ENCODE results near the gene HECTD4.

Gene HECTD4, protein sequence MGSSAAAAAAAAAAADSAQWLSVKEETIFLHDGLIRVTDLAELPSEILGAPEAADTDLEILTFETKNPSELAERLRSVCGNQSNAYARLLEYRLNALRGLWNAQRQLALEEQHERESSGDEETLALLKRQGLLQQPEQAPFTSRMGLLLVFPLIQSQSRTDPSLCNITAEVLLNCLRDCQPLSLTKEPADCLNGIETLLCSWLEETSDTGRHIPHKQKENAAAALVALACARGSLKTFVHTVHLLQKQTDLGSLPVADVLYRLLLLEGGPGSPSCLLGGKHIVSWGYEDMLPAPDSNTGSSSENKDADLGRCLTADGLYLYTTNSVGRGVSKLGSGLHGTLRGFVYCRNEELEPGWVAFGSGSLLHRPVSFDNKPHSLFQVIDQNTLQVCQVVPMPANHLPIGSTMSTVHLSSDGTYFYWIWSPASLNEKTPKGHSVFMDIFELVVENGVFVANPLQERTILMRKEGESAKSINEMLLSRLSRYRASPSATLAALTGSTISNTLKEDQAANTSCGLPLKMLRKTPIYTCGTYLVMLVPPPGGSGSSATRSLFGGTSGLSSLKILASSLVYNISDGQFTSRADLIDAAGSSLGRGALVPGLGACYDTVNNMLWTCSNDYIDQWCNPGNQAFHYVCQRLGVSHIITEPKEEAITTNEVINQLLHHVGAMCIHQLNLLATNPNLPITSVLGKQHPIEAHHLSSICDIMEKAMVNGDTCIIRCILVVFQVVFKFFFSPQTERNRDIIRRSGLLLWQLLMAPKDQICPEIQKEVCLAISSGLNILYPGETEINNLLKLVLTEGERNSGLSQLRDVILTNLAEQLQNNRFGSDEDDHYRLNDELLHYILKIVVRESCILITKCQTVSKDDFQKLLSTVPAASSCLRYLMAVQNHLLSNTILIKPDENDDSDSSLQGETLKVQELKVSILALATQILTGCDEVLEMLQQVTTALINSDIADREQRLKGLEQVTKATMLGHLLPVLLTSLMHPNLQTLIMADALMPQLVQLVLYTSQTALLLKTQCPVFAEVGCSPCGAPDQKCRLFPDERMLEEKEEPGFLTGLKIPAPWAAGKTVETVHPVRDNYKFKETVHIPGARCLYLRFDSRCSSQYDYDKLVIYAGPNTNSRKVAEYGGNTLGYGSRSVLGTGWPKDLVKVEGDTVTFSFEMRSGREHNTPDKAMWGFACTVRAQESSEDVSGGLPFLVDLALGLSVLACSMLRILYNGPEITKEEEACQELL (N-terminal part only)

DNA sequence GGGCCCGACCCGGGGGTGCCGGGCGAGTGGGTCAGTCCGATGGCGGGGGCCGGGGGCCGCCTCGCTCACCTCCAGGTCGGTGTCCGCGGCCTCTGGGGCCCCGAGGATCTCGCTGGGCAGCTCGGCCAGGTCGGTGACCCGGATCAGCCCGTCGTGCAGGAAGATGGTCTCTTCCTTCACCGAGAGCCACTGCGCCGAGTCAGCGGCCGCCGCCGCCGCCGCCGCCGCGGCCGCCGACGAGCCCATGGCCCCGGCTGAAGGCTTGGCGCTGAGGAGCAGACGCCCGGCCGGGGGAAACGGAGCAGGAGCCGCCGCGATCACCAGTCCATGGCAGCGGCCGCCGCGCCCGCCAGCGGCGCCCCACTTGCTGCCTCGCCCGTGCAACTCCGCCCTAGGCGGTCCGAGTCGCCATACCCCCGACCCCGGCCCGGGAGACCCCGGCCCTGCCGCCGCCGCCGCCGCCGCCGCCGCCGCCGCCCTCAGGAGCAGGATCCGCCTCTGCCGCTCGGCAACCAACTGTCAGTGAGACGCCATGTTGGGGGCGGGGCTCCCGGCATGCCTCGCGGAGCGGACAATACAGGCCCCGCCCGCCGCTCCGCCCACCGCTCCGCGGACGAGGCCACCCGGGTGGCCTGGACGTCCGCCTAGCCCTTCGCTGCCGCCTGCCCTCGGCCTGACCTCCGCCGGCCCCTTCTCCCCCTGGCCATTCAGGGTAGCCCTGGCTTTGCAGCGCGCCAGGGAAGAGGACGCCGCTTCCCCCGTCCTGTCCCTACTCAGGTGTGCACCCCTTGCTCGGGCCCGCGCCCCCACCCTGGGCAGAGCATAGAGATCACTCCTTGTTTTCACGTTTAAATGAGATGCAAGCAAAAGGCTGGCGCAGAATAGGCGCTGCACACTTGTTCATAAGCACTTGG is at the start of gene HECTD4:
HECTD4 (minus strand) TSS at position 549 of the 914 bp plus-strand sequence; CDS start at position 246, 303 bp downstream.
- TF ChIP-seq, protein P1, sequence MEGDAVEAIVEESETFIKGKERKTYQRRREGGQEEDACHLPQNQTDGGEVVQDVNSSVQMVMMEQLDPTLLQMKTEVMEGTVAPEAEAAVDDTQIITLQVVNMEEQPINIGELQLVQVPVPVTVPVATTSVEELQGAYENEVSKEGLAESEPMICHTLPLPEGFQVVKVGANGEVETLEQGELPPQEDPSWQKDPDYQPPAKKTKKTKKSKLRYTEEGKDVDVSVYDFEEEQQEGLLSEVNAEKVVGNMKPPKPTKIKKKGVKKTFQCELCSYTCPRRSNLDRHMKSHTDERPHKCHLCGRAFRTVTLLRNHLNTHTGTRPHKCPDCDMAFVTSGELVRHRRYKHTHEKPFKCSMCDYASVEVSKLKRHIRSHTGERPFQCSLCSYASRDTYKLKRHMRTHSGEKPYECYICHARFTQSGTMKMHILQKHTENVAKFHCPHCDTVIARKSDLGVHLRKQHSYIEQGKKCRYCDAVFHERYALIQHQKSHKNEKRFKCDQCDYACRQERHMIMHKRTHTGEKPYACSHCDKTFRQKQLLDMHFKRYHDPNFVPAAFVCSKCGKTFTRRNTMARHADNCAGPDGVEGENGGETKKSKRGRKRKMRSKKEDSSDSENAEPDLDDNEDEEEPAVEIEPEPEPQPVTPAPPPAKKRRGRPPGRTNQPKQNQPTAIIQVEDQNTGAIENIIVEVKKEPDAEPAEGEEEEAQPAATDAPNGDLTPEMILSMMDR (conservative IDR thresholded peaks at IDR 0.05; ENCODE audit: control insufficient read depth, insufficient read depth, low read depth, low read length), result no peak
- peak; percentile 70 for DNase-seq (ENCODE audit: low read depth)
- peak within 1 kb of the TSS; percentile 75 for H3K4me3 ChIP-seq (ENCODE audit: control insufficient read depth, low read depth, low read length)

DNA sequence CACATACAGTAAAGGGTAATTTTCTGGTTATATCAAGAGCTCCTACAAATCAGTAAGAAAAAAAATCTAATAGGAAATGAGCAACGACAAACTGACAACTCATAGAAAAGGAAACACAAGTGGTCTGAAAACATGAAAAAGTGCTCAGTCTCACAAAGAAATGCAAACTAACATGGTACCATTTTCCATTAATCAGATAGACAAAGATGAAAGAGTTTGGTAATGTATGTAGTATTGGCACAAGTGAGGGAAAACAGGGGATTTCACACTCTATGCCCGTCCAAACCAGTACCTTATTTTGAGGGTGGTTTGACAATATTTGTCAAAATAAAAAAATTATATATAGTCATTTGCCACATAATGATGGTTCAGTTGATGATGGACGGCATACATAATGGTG is 49.7 kb upstream of the HECTD4 start:
- DNase-seq (ENCODE audit: low read depth), result no peak
- TF ChIP-seq, protein P1 (conservative IDR thresholded peaks at IDR 0.05; ENCODE audit: control insufficient read depth, insufficient read depth, low read depth, low read length), result no peak
- no peak overlapping the region for H3K4me3 ChIP-seq (ENCODE audit: control insufficient read depth, low read depth, low read length)

DNA sequence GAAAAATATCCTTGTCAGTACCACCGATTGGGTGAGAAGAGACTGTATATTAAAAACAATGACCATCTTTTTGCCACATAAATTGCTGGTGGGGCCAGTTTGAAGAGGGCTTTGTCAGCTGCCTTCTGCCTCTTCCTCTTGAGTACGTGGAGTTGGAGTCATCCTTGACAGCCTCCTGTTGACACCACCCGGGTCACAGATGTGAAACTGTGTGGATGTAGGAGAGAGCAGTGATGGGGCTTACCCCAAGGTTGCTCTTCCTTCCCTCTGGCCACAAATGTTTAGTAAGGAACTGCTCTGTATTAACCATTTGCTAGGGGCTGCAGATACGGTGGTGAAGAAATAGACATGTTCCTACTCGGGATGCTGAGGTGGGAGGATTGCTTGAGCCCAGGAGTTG is 48.7 kb upstream of the HECTD4 start:
- no peak for DNase-seq (ENCODE audit: low read depth)
- no peak overlapping the region for H3K4me3 ChIP-seq (ENCODE audit: control insufficient read depth, low read depth, low read length)
- TF ChIP-seq, protein P1 (conservative IDR thresholded peaks at IDR 0.05; ENCODE audit: control insufficient read depth, insufficient read depth, low read depth, low read length), result no peak

DNA sequence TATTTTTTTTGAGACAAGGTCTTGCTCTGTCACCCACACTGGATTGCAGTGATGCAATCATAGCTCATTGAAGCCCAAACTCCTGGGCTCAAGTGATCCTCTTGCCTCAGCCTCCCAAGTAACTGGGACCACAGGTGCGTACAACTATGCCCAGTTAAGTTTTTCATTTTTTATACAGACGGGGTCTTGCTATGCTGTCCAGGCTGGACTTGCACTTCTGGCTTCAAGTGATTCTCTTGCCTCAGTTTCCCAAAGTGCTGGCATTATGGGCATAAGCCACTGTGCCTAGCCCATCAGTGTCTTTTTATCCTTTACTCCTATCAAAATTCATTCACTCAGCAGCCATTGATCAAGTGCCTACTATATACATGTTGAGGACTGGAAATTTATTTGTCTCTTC is 45.5 kb upstream of the HECTD4 start:
- H3K4me3 ChIP-seq (ENCODE audit: control insufficient read depth, low read depth, low read length), result no peak overlapping the region
- TF ChIP-seq, protein P1 (conservative IDR thresholded peaks at IDR 0.05; ENCODE audit: control insufficient read depth, insufficient read depth, low read depth, low read length), result no peak
- no peak for DNase-seq (ENCODE audit: low read depth)

DNA sequence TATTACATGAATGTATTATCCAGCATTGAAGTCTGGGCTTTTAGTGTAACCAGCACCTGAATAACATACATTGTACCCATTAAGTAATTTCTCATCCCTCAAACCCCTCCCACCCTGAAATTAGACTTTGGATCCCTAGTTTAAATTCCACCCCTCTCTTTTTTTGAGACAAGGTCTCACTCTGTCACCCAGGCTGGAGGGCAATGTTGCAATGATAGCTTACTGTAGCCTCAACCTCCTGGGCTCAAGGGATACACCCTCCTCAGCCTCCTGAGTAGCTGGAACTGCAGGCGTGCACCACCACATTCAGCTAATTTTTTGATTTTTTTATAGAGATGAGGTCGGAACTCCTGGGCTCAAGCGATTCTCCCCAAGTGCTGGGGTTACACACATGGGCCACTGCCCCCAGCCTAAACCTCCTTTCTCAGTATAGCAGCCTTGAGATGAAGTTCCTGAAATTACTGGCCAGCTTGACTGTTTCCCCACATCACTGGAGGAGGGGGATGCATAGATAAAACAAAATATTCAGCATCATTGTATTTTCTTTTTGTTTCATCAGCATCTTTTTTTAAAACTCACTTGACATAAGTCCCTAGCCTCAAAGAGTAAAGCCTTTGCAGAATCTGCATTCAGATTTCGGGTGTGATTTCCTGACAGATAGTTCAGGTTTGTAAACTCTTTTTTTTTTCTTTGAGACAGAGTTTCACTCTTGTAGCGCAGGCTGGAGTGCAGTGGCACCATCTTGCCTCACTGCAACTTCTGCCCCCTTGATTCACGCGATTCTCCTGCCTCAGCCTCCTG is 43.6 kb upstream of the HECTD4 start:
- H3K4me3 ChIP-seq (ENCODE audit: control insufficient read depth, low read depth, low read length), result no peak overlapping the region
- TF ChIP-seq, protein P1 (conservative IDR thresholded peaks at IDR 0.05; ENCODE audit: control insufficient read depth, insufficient read depth, low read depth, low read length), result no peak
- no peak for DNase-seq (ENCODE audit: low read depth)

Data from fibroblast of mammary gland (primary cell).